OCI-LY7 (cell line): ENCODE data around the gene AQP12A. TPM values are rescaled to one million over a fixed set of nuclear protein-coding genes. Genes with fewer than 3 reads are reported as not detected.

ENCODE experiments used
- BruUV-seq: library from RNA; stranded (reverse); fragments of 400-500 nt; replicated peaks from 2 replicates; lab custom pipeline; 2021; lab: Mats Ljungman, UMichigan
- CTCF ChIA-PET: fragments of 300-600 bp; sonication (Branson Sonifier 250); formaldehyde crosslinking; loops from one replicate; lab custom pipeline; 2022; ENCODE audit warnings: antibody characterized with exemption; ENCODE audit not compliant: unreplicated experiment; lab: Charles Lee
- POLR2A ChIA-PET: fragments of 300-600 bp; sonication (Branson Sonifier 250); formaldehyde crosslinking; loops from one replicate; lab custom pipeline; 2022; ENCODE audit warnings: antibody characterized with exemption; lab: Charles Lee
- DNase-seq: peaks from one replicate; pipeline ENCODE4 v3.0.0-alpha.2; 2015; ENCODE audit warnings: low spot score
- H2AFZ ChIP-seq: fragments of 200-600 bp; sonication (generic), shearing (Covaris generic); 2 replicates; pipeline ENCODE4 v1.6.1; 2014; ENCODE audit warnings: mild to moderate bottlenecking, antibody characterized with exemption, low read length, moderate library complexity
- H3K27ac ChIP-seq: fragments of 200-600 bp; sonication (generic); 2 replicates; pipeline ENCODE4 v1.5.1; 2014; ENCODE audit warnings: mixed run types, low read depth, mild to moderate bottlenecking, moderate library complexity, low read length, inconsistent platforms; ENCODE audit not compliant: poor library complexity, severe bottlenecking
- H3K36me3 ChIP-seq: fragments of 200-600 bp; sonication (generic); 2 replicates; pipeline ENCODE4 v1.6.1; 2014; ENCODE audit warnings: mild to moderate bottlenecking, antibody characterized with exemption, low read length, moderate library complexity, mixed read lengths; ENCODE audit not compliant: insufficient read depth
- H3K4me1 ChIP-seq: fragments of 200-600 bp; sonication (generic); 2 replicates; pipeline ENCODE4 v1.5.1; 2014; ENCODE audit warnings: mild to moderate bottlenecking, low read length; ENCODE audit not compliant: insufficient read depth, poor library complexity, severe bottlenecking
- H3K4me2 ChIP-seq: fragments of 200-600 bp; sonication (generic); 2 replicates; pipeline ENCODE4 v1.6.1; 2014; ENCODE audit warnings: mild to moderate bottlenecking, low read length
- H3K4me3 ChIP-seq: fragments of 200-600 bp; sonication (generic); 2 replicates; pipeline ENCODE4 v1.5.1; 2014; ENCODE audit warnings: mild to moderate bottlenecking, low read depth, low read length; ENCODE audit not compliant: poor library complexity, severe bottlenecking
- H3K79me2 ChIP-seq: fragments of 200-600 bp; sonication (generic); 2 replicates; pipeline ENCODE4 v1.6.1; 2016; ENCODE audit warnings: low read depth, mild to moderate bottlenecking, low read length, moderate library complexity, mixed read lengths; ENCODE audit not compliant: insufficient read depth
- H3K9me2 ChIP-seq: fragments of 200-600 bp; sonication (generic); 2 replicates; pipeline ENCODE4 v1.6.1; 2016; ENCODE audit warnings: mild to moderate bottlenecking, low read length, mixed read lengths; ENCODE audit not compliant: insufficient read depth
- H3K9me3 ChIP-seq: fragments of 200-600 bp; sonication (generic); 2 replicates; pipeline ENCODE4 v1.6.1; 2014; ENCODE audit warnings: mild to moderate bottlenecking, mixed run types, low read length, mixed read lengths
- H4K20me1 ChIP-seq: fragments of 200-600 bp; sonication (generic); 2 replicates; pipeline ENCODE4 v1.6.1; 2014; ENCODE audit warnings: mild to moderate bottlenecking, antibody characterized with exemption, low read length, moderate library complexity, mixed read lengths; ENCODE audit not compliant: insufficient read depth
- CTCF ChIP-seq: fragments of 200-600 bp; sonication (generic); conservative IDR thresholded peaks from 2 replicates; pipeline ENCODE4 v1.5.1; 2014; ENCODE audit warnings: mild to moderate bottlenecking, antibody characterized with exemption, low read length, moderate library complexity, mixed read lengths
- EZH2phosphoT487 ChIP-seq: fragments of 200-600 bp; sonication (generic); IDR thresholded peaks from 2 replicates; pipeline ENCODE4 v1.6.1; 2018; ENCODE audit warnings: low read depth, borderline replicate concordance, mild to moderate bottlenecking, mixed run types, antibody characterized with exemption, low read length, moderate library complexity, mixed read lengths
- intact Hi-C: fragments of 100-400 bp; cut with micrococcal nuclease; formaldehyde crosslinking; loops from one replicate; pipeline ENCODE4 v1.10.0; 2022; ENCODE audit not compliant: unreplicated experiment
- total RNA-seq, 2 experiments: library from RNA; depleted of rRNA in 1 of 2; stranded (reverse); fragments of >200 nt in 1 of 2; shearing (Covaris generic) in 1 of 2; gene quantifications; 2 replicates each; pipeline ENCODE4 v1.2.3, GENCODE V29; 2014 to 2022

AQP12A gene
- total RNA-seq, 2 experiments from 2014 or later, result not detected

- no peak for TF ChIP-seq CTCF
- TF ChIP-seq EZH2phosphoT487, result no peak
- ChIA-PET CTCF (no interaction called here), POLR2A (interaction anchor here (0.5 kb wide), 1 partner anchor 1118 kb away, joined by 3 read pairs; no protein-coding TSS in a partner anchor)
- BruUV-seq, result no TSS peak
- no peaks in the 10 kb centered on the region for H3K4me1 ChIP-seq
- no peaks in the 10 kb centered on the region for H3K79me2 ChIP-seq
- intact Hi-C loops, result no loop called here
- H2AFZ ChIP-seq, result no peak overlapping the region
- H4K20me1 ChIP-seq, result no peaks in the 10 kb centered on the region
- no peaks in the 10 kb centered on the region for H3K9me2 ChIP-seq
- no peak overlapping the region for H3K4me2 ChIP-seq
- H3K27ac ChIP-seq, result no peak overlapping the region
- no peaks in the 10 kb centered on the region for H3K9me3 ChIP-seq
- H3K4me3 ChIP-seq, result no peak overlapping the region
- no peak for DNase-seq
- no peaks in the 10 kb centered on the region for H3K36me3 ChIP-seq
Observed at GRCh38 chr2:240722796-240723735, 31.4 kb downstream of the AQP12A start.

- H3K4me3 ChIP-seq, result no peak overlapping the region
- TF ChIP-seq CTCF, result no peak
- TF ChIP-seq EZH2phosphoT487, result no peak
- intact Hi-C loops, result no loop called here
- no peaks in the 10 kb centered on the region for H4K20me1 ChIP-seq
- no peaks in the 10 kb centered on the region for H3K79me2 ChIP-seq
- ChIA-PET CTCF (no interaction called here), POLR2A (no interaction called here)
- H3K36me3 ChIP-seq, result no peaks in the 10 kb centered on the region
- no peak for DNase-seq
- no peak overlapping the region for H3K4me2 ChIP-seq
- no peaks in the 10 kb centered on the region for H3K4me1 ChIP-seq
- no TSS peak for BruUV-seq
- H2AFZ ChIP-seq, result no peak overlapping the region
- H3K9me2 ChIP-seq, result no peaks in the 10 kb centered on the region
- H3K27ac ChIP-seq, result no peak overlapping the region
- H3K9me3 ChIP-seq, result no peaks in the 10 kb centered on the region
Observed at GRCh38 chr2:240723851-240724250, 32.2 kb downstream of the AQP12A start.

- intact Hi-C loops, result no loop called here
- no peak overlapping the region for H3K27ac ChIP-seq
- no peak for DNase-seq
- no peak overlapping the region for H3K4me3 ChIP-seq
- H3K9me2 ChIP-seq, result no peaks in the 10 kb centered on the region
- no peaks in the 10 kb centered on the region for H3K79me2 ChIP-seq
- H3K9me3 ChIP-seq, result no peaks in the 10 kb centered on the region
- ChIA-PET POLR2A (no interaction called here), CTCF (no interaction called here)
- BruUV-seq, result no TSS peak
- no peaks in the 10 kb centered on the region for H3K4me1 ChIP-seq
- H3K36me3 ChIP-seq, result no peaks in the 10 kb centered on the region
- H4K20me1 ChIP-seq, result no peaks in the 10 kb centered on the region
- no peak overlapping the region for H2AFZ ChIP-seq
- H3K4me2 ChIP-seq, result no peak overlapping the region
- TF ChIP-seq CTCF, result no peak
- no peak for TF ChIP-seq EZH2phosphoT487
Observed at GRCh38 chr2:240724431-240724830, 32.8 kb downstream of the AQP12A start.
